B cell (primary cell): ENCODE measurements around the gene KIF11. TPM values are rescaled to one million over a fixed set of nuclear protein-coding genes. Genes with fewer than 3 reads are reported as not detected.

ENCODE experiments used
- ATAC-seq: fragments of 200-7000 bp; cut with Tn5 transposase; one replicate; pipeline ENCODE4 v1.10.0; 2021; ENCODE audit warnings: low read depth, mild to moderate bottlenecking, moderate number of reproducible peaks, moderate library complexity
- CTCF ChIA-PET: fragments of 350-600 bp; sonication (Branson Sonifier 250); formaldehyde crosslinking; loops from one replicate; lab custom pipeline; 2021; ENCODE audit warnings: antibody characterized with exemption, inconsistent platforms; lab: Charles Lee
- POLR2A ChIA-PET: fragments of 350-600 bp; sonication (Branson Sonifier 250); formaldehyde crosslinking; loops from one replicate; lab custom pipeline; 2021; ENCODE audit warnings: antibody characterized with exemption; lab: Charles Lee
- DNase-seq: peaks from one replicate; pipeline ENCODE4 v3.0.0; 2013
- H2AFZ ChIP-seq: 2 replicates; pipeline ENCODE4 v1.6.1; 2012; ENCODE audit warnings: mild to moderate bottlenecking, low read depth, low read length; ENCODE audit not compliant: insufficient read depth, poor library complexity, severe bottlenecking
- H3K27ac ChIP-seq, 2 donors: 1 replicate in 1 of 2; 2 replicates in 1 of 2; pipeline ENCODE4 v1.5.1; 2012 to 2013; ENCODE audit warnings: low read length in 2 of 2, mild to moderate bottlenecking in 2 of 2, moderate library complexity in 1 of 2
- H3K27me3 ChIP-seq, 4 experiments: fragments of 200-600 bp in 1 of 4; sonication (generic) in 1 of 4; replicated peaks in 1 of 4; 1 replicate in 2 of 4; 2 replicates in 2 of 4; pipeline versions ENCODE4 v1.6.1 to v1.7.0; 2013 to 2016; ENCODE audit warnings: low read length in 3 of 4, mild to moderate bottlenecking in 2 of 4, mixed read lengths in 1 of 4, moderate library complexity in 1 of 4; ENCODE audit not compliant: insufficient read depth in 4 of 4, control insufficient read depth in 3 of 4; ENCODE audit errors: control extremely low read depth in 1 of 4
- H3K36me3 ChIP-seq, 2 experiments: replicated peaks in 1 of 2; 1 replicate in 1 of 2; 2 replicates in 1 of 2; pipeline versions ENCODE4 v1.6.1 to v1.7.1; 2013; ENCODE audit warnings: low read length in 1 of 2; ENCODE audit not compliant: insufficient read depth in 2 of 2, control insufficient read depth in 1 of 2; ENCODE audit errors: control extremely low read depth in 1 of 2, extremely low read depth in 1 of 2
- H3K4me1 ChIP-seq, 2 donors: fragments of 200-600 bp in 1 of 2; sonication (generic) in 1 of 2; 1 replicate in 1 of 2; 2 replicates in 1 of 2; pipeline versions ENCODE4 v1.5.1 to v1.6.1; 2013 to 2017; ENCODE audit warnings: low read length in 2 of 2; ENCODE audit not compliant: control insufficient read depth in 2 of 2, insufficient read depth in 2 of 2
- H3K4me2 ChIP-seq: replicated peaks from 2 replicates; pipeline ENCODE3; 2012; ENCODE audit warnings: mild to moderate bottlenecking, low read depth, low read length; ENCODE audit not compliant: poor library complexity, severe bottlenecking
- H3K4me3 ChIP-seq, 5 experiments: fragments of 200-600 bp in 1 of 5; sonication (generic) in 1 of 5; 1 replicate in 3 of 5; 2 replicates in 2 of 5; pipeline versions ENCODE4 v1.5.1 to v1.7.0; 2011 to 2016; ENCODE audit warnings: low read length in 4 of 5, mild to moderate bottlenecking in 4 of 5, low read depth in 2 of 5, control low read depth in 1 of 5, moderate library complexity in 1 of 5; ENCODE audit not compliant: insufficient read depth in 1 of 5; ENCODE audit errors: control extremely low read depth in 1 of 5, extremely low read depth in 1 of 5
- H3K79me2 ChIP-seq: fragments of 200-600 bp; sonication (generic); one replicate; pipeline ENCODE4 v1.6.0; 2016; ENCODE audit warnings: low read length; ENCODE audit not compliant: control insufficient read depth, insufficient read depth
- H3K9ac ChIP-seq: fragments of 200-600 bp; sonication (generic); 2 replicates; pipeline ENCODE4 v1.6.1; 2017; ENCODE audit warnings: mild to moderate bottlenecking, low read length, moderate library complexity
- H3K9me3 ChIP-seq, 3 donors: one replicate each; pipeline versions ENCODE4 v1.6.1 to v1.7.1; 2013; ENCODE audit warnings: low read length in 2 of 3; ENCODE audit not compliant: control insufficient read depth in 2 of 3, insufficient read depth in 1 of 3; ENCODE audit errors: control extremely low read depth in 1 of 3
- H4K20me1 ChIP-seq: 2 replicates; pipeline ENCODE4 v1.6.0; 2012; ENCODE audit warnings: mild to moderate bottlenecking, low read length; ENCODE audit not compliant: insufficient read depth, control insufficient read depth, poor library complexity, severe bottlenecking
- H3K27ac Mint-ChIP-seq: one replicate; pipeline ENCODE4 v1.8.0; 2021; ENCODE audit warnings: mixed read lengths
- H3K27me3 Mint-ChIP-seq: one replicate; pipeline ENCODE4 v1.8.0; 2021; ENCODE audit warnings: mixed read lengths
- H3K4me1 Mint-ChIP-seq: one replicate; pipeline ENCODE4 v1.8.0; 2021; ENCODE audit warnings: mixed read lengths
- H3K4me3 Mint-ChIP-seq: one replicate; pipeline ENCODE4 v1.8.0; 2021; ENCODE audit warnings: mixed read lengths
- H3K9me3 Mint-ChIP-seq: one replicate; pipeline ENCODE4 v1.8.0; 2022; ENCODE audit warnings: mixed read lengths; ENCODE audit not compliant: insufficient read depth
- EZH2 ChIP-seq: IDR thresholded peaks from 2 replicates; pipeline ENCODE4 v1.6.1; 2012; ENCODE audit warnings: borderline replicate concordance, low read depth, mild to moderate bottlenecking, moderate library complexity, low read length; ENCODE audit not compliant: insufficient read depth, poor library complexity, severe bottlenecking
- WGBS: methylation state at CpG from one replicate; pipeline ENCODE4 v1.1.5; 2013; ENCODE audit warnings: missing lambda C conversion rate; ENCODE audit not compliant: insufficient coverage; 5-methylcytosine and 5-hydroxymethylcytosine counted together
- intact Hi-C: fragments of 100-400 bp; cut with micrococcal nuclease; formaldehyde crosslinking; loops from one replicate; pipeline ENCODE4 v1.10.0; 2022
- polyA plus RNA-seq: library from polyadenylated mRNA; depleted of rRNA; stranded (reverse); fragments of >200 nt; gene quantifications from 2 replicates; pipeline ENCODE4 v1.2.3, GENCODE V29; 2012
- total RNA-seq, 2 donors: library from RNA; stranded (reverse); fragments of 120-200 nt in 1 of 2; gene quantifications; 1 replicate in 1 of 2; 2 replicates in 1 of 2; pipeline versions ENCODE4 v1.2.3 to v1.2.4, GENCODE V29; 2013 to 2022
- TF ChIP-seq, protein P1 (sequence below): fragments of 200-600 bp; IDR thresholded peaks from one replicate; pipeline ENCODE4 v1.8.0; 2022; ENCODE audit warnings: antibody characterized with exemption, mild to moderate bottlenecking

Gene KIF11
- total and polyA plus RNA-seq, 2 donors (not counting 1 experiment from before 2014, with no cell fraction given): 0.64 to 1.8 TPM

DNA sequence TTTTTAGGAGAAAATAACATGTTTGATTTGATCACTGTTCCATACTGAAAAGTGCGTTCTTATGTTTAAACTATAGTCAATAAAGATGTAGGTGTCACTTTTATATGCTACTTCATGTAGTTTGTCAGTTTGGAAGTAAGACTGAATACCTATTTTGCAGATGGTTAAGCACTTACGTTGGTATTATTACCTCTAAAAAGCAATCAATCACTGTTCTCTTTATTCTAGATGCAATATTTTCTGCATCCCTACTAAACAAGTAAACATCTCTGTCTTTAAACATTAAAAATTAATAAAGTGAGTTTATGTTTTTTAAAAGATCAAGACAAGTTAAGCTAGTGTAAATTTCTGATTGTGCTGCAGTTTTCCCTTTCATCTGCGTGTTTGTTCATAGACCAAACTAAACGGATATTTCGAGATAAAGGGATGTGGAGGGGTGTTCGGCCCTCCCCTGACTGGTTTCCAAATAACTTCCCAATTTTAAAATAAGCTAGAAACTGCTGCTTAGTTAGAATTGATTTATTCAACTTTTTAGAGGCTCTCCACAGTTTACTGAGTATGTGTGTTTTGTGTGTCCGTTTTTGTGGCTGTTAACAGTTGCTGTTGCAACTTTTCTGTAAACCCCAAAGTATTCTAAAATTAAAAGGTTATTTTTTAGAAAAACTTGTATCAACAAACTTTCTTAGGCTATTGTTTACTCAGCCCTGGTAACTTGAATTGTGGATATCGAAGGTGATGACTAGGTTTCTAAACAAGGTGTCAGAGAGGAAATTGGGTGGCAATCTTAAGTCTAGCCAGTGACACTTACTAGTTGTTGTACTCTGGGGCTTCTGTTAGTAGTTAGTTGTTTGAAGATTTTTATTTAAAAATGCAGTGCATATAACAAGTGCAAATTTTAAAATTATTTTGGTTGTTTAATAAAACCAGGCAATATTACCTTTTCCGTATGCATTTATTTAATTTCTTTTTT is 974 bp downstream of the KIF11 start:
- Mint-ChIP-seq H3K9me3 (no peaks in the 10 kb centered on the region), H3K4me3 (peak overlapping the region; percentile 99), H3K27ac (peak overlapping the region; percentile 99), H3K27me3 (no peaks in the 10 kb centered on the region), H3K4me1 (peaks cover 43% of the 10 kb centered on the region)
- ChIA-PET CTCF (no interaction called here), POLR2A (no interaction called here)
- peak overlapping the region; percentile 93 for H2AFZ ChIP-seq
- H3K4me2 ChIP-seq: peak overlapping the region; percentile 93
- no peak for DNase-seq
- ATAC-seq: no peak
- H3K9me3 ChIP-seq: no peaks in the 10 kb centered on the region
- H3K79me2 ChIP-seq: peaks cover 39% of the 10 kb centered on the region
- intact Hi-C loops: loop anchor here (1.0 to 5.0 kb wide), 3 partner anchors 50 to 1108 kb away; partner anchors contain the start of genes FRA10AC1 and TNKS2
- peak overlapping the region in 1 of 2 donors; percentile 92 for H3K27ac ChIP-seq
- H3K9ac ChIP-seq: peak overlapping the region; percentile 88
- 20% methylated on average over 1 of the region's 9 CpGs for WGBS
- no peak for TF ChIP-seq EZH2
- TF ChIP-seq, protein P1, sequence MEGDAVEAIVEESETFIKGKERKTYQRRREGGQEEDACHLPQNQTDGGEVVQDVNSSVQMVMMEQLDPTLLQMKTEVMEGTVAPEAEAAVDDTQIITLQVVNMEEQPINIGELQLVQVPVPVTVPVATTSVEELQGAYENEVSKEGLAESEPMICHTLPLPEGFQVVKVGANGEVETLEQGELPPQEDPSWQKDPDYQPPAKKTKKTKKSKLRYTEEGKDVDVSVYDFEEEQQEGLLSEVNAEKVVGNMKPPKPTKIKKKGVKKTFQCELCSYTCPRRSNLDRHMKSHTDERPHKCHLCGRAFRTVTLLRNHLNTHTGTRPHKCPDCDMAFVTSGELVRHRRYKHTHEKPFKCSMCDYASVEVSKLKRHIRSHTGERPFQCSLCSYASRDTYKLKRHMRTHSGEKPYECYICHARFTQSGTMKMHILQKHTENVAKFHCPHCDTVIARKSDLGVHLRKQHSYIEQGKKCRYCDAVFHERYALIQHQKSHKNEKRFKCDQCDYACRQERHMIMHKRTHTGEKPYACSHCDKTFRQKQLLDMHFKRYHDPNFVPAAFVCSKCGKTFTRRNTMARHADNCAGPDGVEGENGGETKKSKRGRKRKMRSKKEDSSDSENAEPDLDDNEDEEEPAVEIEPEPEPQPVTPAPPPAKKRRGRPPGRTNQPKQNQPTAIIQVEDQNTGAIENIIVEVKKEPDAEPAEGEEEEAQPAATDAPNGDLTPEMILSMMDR: no peak
- H4K20me1 ChIP-seq: no peaks in the 10 kb centered on the region
- peaks cover 9 to 22% of the 10 kb centered on the region in 2 donors for H3K4me1 ChIP-seq
- H3K36me3 ChIP-seq: no peaks in the 10 kb centered on the region
- no peaks in the 10 kb centered on the region for H3K27me3 ChIP-seq
- peak overlapping the region; percentile 65 to 95 (median 84) for H3K4me3 ChIP-seq

DNA sequence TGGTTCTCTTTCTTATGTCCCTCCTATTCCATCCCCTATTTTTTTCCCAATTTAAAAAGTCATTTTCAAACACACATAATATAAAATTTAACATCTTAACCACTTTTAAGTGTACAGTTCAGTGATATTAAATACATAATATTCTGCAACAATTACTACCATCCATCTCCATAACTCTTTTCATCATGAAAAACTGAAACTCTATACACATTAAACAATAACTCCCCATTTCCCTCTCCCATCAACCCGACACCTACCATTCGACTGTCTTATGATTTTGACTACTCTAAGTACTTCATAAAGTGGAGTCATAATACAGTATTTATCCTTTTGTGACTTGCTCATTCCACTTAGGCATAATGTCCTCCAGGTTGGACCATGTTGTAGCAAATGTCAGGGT is 2.6 kb downstream of the KIF11 start:
- no CpG with 5 or more reads among the region's 2 CpGs for WGBS
- Histone ChIP-seq H3K4me2 (no peak overlapping the region), H2AFZ (no peak overlapping the region), H3K4me3 (no peak overlapping the region), H4K20me1 (no peaks in the 10 kb centered on the region), H3K27me3 (no peaks in the 10 kb centered on the region), H3K9ac (no peak overlapping the region), H3K79me2 (peaks cover 51% of the 10 kb centered on the region), H3K36me3 (no peaks in the 10 kb centered on the region), H3K27ac (no peak overlapping the region), H3K9me3 (no peaks in the 10 kb centered on the region), H3K4me1 (peaks cover 9 to 21% of the 10 kb centered on the region in 2 donors)
- Mint-ChIP-seq H3K27ac (no peak overlapping the region), H3K9me3 (no peaks in the 10 kb centered on the region), H3K4me3 (peak overlapping the region; percentile 5), H3K27me3 (no peaks in the 10 kb centered on the region), H3K4me1 (peaks cover 38% of the 10 kb centered on the region)
- intact Hi-C loops: no loop called here
- POLR2A ChIA-PET: no interaction called here
- TF ChIP-seq EZH2: no peak
- TF ChIP-seq, protein P1: no peak
- CTCF ChIA-PET: no interaction called here
- ATAC-seq (no peak), DNase-seq (no peak)
